PC-9 (cell line): Measurements from ENCODE around the gene PRKCA.

Source experiments
- CTCF ChIP-seq: fragments of 200-600 bp; sonication (generic); conservative IDR thresholded peaks from 2 replicates; pipeline ENCODE4 v1.6.1; 2017; ENCODE audit warnings: mixed run types, antibody characterized with exemption, mild to moderate bottlenecking, moderate library complexity
- EZH2 ChIP-seq: fragments of 200-600 bp; sonication (generic); IDR thresholded peaks from 2 replicates; pipeline ENCODE4 v1.8.0; 2017; ENCODE audit warnings: antibody characterized with exemption, low read depth

GRCh38 chr17:66383333-66383732 is 80.9 kb downstream of the PRKCA start:
- TF ChIP-seq CTCF (no peak), EZH2 (no peak)
